GM23338 (cell line): ENCODE results near the gene MFAP3. TPM values are rescaled to one million over a fixed set of nuclear protein-coding genes. Genes with fewer than 3 reads are reported as not detected.

Source experiments
- ATAC-seq: fragments of 200-7000 bp; cut with Tn5 transposase; 3 replicates; pipeline ENCODE4 v1.9.1; 2020
- DNase-seq: peaks from one replicate; pipeline ENCODE4 v3.0.0-alpha.2; 2015; ENCODE audit warnings: low spot score
- H2AFZ ChIP-seq: fragments of 200-600 bp; sonication (generic); 2 replicates; pipeline ENCODE4 v1.8.0; 2016; ENCODE audit warnings: antibody characterized with exemption, mild to moderate bottlenecking, moderate library complexity
- H3F3A ChIP-seq: fragments of 200-600 bp; sonication (generic); replicated peaks from 2 replicates; pipeline ENCODE4 v1.8.0; 2017; ENCODE audit warnings: antibody characterized with exemption, mixed run types, low read depth
- H3K27ac ChIP-seq: fragments of 200-600 bp; sonication (generic); 2 replicates; pipeline ENCODE4 v1.6.1; 2016; ENCODE audit warnings: low read depth
- H3K27me3 ChIP-seq: fragments of 200-600 bp; sonication (generic); 2 replicates; pipeline ENCODE4 v1.8.0; 2016; ENCODE audit warnings: mild to moderate bottlenecking, mixed run types, moderate library complexity; ENCODE audit not compliant: insufficient read depth
- H3K36me3 ChIP-seq: fragments of 200-600 bp; sonication (generic); 2 replicates; pipeline ENCODE4 v1.8.0; 2016; ENCODE audit warnings: mild to moderate bottlenecking; ENCODE audit not compliant: insufficient read depth
- H3K4me1 ChIP-seq: fragments of 200-600 bp; sonication (generic); 2 replicates; pipeline ENCODE4 v1.8.0; 2016; ENCODE audit warnings: mild to moderate bottlenecking, moderate library complexity; ENCODE audit not compliant: insufficient read depth
- H3K4me2 ChIP-seq: fragments of 200-600 bp; sonication (generic); 2 replicates; pipeline ENCODE4 v1.7.1; 2017; ENCODE audit warnings: mixed run types
- H3K4me3 ChIP-seq: fragments of 200-600 bp; sonication (generic); 2 replicates; pipeline ENCODE4 v1.6.1; 2016; ENCODE audit warnings: mixed run types
- H3K79me2 ChIP-seq: fragments of 200-600 bp; sonication (generic); replicated peaks from 2 replicates; pipeline ENCODE4 v1.8.0; 2017; ENCODE audit warnings: mild to moderate bottlenecking; ENCODE audit not compliant: insufficient read depth
- H3K9me2 ChIP-seq: fragments of 200-600 bp; sonication (generic); 2 replicates; pipeline ENCODE4 v1.8.0; 2017; ENCODE audit not compliant: insufficient read depth
- H4K20me1 ChIP-seq: fragments of 200-600 bp; sonication (generic); replicated peaks from 2 replicates; pipeline ENCODE4 v1.8.0; 2017; ENCODE audit warnings: mild to moderate bottlenecking; ENCODE audit not compliant: insufficient read depth
- H3K27ac Mint-ChIP-seq: 2 replicates; pipeline ENCODE4 v1.8.0; 2020; ENCODE audit warnings: inconsistent platforms, mild to moderate bottlenecking, moderate library complexity, mixed read lengths
- H3K27me3 Mint-ChIP-seq: 3 replicates; pipeline ENCODE4 v1.8.0; 2022; ENCODE audit warnings: low read depth, mild to moderate bottlenecking, moderate library complexity, mixed read lengths, inconsistent platforms; ENCODE audit not compliant: insufficient read depth, poor library complexity
- H3K36me3 Mint-ChIP-seq: 3 replicates; pipeline ENCODE4 v1.8.0; 2021; ENCODE audit warnings: low read depth, mild to moderate bottlenecking, inconsistent platforms, moderate library complexity, mixed read lengths
- H3K4me1 Mint-ChIP-seq: 3 replicates; pipeline ENCODE4 v1.8.0; 2020; ENCODE audit warnings: mild to moderate bottlenecking, inconsistent platforms, mixed read lengths
- H3K4me3 Mint-ChIP-seq: 3 replicates; pipeline ENCODE4 v1.8.0; 2021; ENCODE audit warnings: moderate library complexity, mild to moderate bottlenecking, inconsistent platforms, mixed read lengths
- H3K9me3 Mint-ChIP-seq: 3 replicates; pipeline ENCODE4 v1.8.0; 2020; ENCODE audit warnings: moderate library complexity, mild to moderate bottlenecking, inconsistent platforms, mixed read lengths
- EZH2 ChIP-seq: fragments of 200-600 bp; sonication (generic); IDR thresholded peaks from one replicate; pipeline ENCODE4 v1.8.0; 2017; ENCODE audit warnings: antibody characterized with exemption, mild to moderate bottlenecking, low read depth; ENCODE audit not compliant: unreplicated experiment
- EZH2phosphoT487 ChIP-seq: fragments of 200-600 bp; sonication (generic); IDR thresholded peaks from one replicate; pipeline ENCODE4 v1.8.1; 2018; ENCODE audit warnings: antibody characterized with exemption; ENCODE audit not compliant: unreplicated experiment
- ZNF331 ChIP-seq: fragments of 250-450 bp; sonication (Bioruptor Pico); IDR thresholded peaks from 2 replicates; pipeline ENCODE4 v1.5.0; 2020; ENCODE audit warnings: low read depth, mild to moderate bottlenecking, moderate library complexity
- polyA plus RNA-seq: library from polyadenylated mRNA; unstranded; fragments of >200 nt; fragmentation: Nextera tagmentation; extraction: Ambion mirVana; gene quantifications from 2 replicates; pipeline ENCODE4 v1.2.1, GENCODE V29; 2016
- total RNA-seq: library from RNA; depleted of rRNA; stranded (reverse); fragments of >200 nt; shearing (Covaris generic); gene quantifications from 2 replicates; pipeline ENCODE4 v1.2.3, GENCODE V29; 2014
- TF ChIP-seq, protein P1 (sequence below): fragments of 250-450 bp; sonication (Bioruptor Pico); IDR thresholded peaks from 2 replicates; pipeline ENCODE4 v1.5.0; 2020; ENCODE audit warnings: mild to moderate bottlenecking, moderate library complexity
- TF ChIP-seq, protein P2 (sequence below), 2 experiments: fragments of 200-600 bp in 1 of 2; sonication (generic) in 1 of 2; conservative IDR thresholded peaks; 2 replicates each; pipeline versions ENCODE4 v1.5.1 to v1.6.1; 2016 to 2017; ENCODE audit warnings: antibody characterized with exemption in 2 of 2, low read depth in 2 of 2, mild to moderate bottlenecking in 2 of 2, moderate library complexity in 1 of 2
- TF ChIP-seq, protein P3 (sequence below): IDR thresholded peaks from one replicate; pipeline ENCODE4 v1.6.1; 2018; ENCODE audit warnings: antibody characterized with exemption; ENCODE audit not compliant: unreplicated experiment

MFAP3 gene
- total and polyA plus RNA-seq, 2 experiments from 2014 or later = 2.9 to 47.5 TPM

DNA sequence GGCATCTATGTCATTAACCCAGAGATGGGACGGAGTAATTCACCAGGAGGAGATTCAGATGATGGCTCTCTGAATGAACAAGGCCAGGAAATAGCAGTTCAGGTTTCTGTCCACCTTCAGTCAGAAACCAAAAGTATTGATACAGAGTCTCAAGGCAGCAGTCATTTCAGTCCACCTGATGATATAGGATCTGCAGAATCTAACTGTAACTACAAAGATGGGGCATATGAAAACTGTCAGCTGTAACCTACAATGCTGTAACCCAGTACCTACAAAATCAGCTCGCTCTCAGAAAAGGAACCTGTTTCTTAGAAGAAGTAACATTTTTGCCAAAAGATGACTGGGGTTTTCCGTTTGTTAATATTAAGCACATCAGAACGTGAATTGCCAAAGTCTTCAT lies 14.7 kb downstream of the MFAP3 start:
- H3K79me2 ChIP-seq = no peaks in the 10 kb centered on the region; the same call in 1 of the 2 replicates
- no peaks in the 10 kb centered on the region for H3K27me3 ChIP-seq
- Mint-ChIP-seq H3K9me3 (no peaks in the 10 kb centered on the region), H3K36me3 (peaks cover 7% of the 10 kb centered on the region; the same call in 2 of the 3 replicates), H3K27ac (no peak overlapping the region), H3K4me1 (peaks cover 6% of the 10 kb centered on the region), H3K27me3 (no peaks in the 10 kb centered on the region), H3K4me3 (no peak overlapping the region)
- H4K20me1 ChIP-seq = peaks cover 20% of the 10 kb centered on the region
- DNase-seq = no peak
- H3K4me3 ChIP-seq = no peak overlapping the region
- H3K4me1 ChIP-seq = peaks cover 6% of the 10 kb centered on the region
- no peak overlapping the region for H3K27ac ChIP-seq
- ATAC-seq = no peak
- TF ChIP-seq EZH2 = no peak
- TF ChIP-seq, protein P1, sequence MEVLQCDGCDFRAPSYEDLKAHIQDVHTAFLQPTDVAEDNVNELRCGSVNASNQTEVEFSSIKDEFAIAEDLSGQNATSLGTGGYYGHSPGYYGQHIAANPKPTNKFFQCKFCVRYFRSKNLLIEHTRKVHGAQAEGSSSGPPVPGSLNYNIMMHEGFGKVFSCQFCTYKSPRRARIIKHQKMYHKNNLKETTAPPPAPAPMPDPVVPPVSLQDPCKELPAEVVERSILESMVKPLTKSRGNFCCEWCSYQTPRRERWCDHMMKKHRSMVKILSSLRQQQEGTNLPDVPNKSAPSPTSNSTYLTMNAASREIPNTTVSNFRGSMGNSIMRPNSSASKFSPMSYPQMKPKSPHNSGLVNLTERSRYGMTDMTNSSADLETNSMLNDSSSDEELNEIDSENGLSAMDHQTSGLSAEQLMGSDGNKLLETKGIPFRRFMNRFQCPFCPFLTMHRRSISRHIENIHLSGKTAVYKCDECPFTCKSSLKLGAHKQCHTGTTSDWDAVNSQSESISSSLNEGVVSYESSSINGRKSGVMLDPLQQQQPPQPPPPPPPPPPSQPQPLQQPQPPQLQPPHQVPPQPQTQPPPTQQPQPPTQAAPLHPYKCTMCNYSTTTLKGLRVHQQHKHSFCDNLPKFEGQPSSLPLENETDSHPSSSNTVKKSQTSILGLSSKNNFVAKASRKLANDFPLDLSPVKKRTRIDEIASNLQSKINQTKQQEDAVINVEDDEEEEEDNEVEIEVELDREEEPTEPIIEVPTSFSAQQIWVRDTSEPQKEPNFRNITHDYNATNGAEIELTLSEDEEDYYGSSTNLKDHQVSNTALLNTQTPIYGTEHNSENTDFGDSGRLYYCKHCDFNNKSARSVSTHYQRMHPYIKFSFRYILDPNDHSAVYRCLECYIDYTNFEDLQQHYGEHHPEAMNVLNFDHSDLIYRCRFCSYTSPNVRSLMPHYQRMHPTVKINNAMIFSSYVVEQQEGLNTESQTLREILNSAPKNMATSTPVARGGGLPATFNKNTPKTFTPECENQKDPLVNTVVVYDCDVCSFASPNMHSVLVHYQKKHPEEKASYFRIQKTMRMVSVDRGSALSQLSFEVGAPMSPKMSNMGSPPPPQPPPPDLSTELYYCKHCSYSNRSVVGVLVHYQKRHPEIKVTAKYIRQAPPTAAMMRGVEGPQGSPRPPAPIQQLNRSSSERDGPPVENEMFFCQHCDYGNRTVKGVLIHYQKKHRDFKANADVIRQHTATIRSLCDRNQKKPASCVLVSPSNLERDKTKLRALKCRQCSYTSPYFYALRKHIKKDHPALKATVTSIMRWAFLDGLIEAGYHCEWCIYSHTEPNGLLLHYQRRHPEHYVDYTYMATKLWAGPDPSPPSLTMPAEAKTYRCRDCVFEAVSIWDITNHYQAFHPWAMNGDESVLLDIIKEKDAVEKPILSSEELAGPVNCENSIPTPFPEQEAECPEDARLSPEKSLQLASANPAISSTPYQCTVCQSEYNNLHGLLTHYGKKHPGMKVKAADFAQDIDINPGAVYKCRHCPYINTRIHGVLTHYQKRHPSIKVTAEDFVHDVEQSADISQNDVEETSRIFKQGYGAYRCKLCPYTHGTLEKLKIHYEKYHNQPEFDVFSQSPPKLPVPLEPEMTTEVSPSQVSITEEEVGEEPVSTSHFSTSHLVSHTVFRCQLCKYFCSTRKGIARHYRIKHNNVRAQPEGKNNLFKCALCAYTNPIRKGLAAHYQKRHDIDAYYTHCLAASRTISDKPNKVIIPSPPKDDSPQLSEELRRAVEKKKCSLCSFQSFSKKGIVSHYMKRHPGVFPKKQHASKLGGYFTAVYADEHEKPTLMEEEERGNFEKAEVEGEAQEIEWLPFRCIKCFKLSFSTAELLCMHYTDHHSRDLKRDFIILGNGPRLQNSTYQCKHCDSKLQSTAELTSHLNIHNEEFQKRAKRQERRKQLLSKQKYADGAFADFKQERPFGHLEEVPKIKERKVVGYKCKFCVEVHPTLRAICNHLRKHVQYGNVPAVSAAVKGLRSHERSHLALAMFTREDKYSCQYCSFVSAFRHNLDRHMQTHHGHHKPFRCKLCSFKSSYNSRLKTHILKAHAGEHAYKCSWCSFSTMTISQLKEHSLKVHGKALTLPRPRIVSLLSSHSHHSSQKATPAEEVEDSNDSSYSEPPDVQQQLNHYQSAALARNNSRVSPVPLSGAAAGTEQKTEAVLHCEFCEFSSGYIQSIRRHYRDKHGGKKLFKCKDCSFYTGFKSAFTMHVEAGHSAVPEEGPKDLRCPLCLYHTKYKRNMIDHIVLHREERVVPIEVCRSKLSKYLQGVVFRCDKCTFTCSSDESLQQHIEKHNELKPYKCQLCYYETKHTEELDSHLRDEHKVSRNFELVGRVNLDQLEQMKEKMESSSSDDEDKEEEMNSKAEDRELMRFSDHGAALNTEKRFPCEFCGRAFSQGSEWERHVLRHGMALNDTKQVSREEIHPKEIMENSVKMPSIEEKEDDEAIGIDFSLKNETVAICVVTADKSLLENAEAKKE (CRISPR knock-in tag) = no peak
- TF ChIP-seq, protein P2, sequence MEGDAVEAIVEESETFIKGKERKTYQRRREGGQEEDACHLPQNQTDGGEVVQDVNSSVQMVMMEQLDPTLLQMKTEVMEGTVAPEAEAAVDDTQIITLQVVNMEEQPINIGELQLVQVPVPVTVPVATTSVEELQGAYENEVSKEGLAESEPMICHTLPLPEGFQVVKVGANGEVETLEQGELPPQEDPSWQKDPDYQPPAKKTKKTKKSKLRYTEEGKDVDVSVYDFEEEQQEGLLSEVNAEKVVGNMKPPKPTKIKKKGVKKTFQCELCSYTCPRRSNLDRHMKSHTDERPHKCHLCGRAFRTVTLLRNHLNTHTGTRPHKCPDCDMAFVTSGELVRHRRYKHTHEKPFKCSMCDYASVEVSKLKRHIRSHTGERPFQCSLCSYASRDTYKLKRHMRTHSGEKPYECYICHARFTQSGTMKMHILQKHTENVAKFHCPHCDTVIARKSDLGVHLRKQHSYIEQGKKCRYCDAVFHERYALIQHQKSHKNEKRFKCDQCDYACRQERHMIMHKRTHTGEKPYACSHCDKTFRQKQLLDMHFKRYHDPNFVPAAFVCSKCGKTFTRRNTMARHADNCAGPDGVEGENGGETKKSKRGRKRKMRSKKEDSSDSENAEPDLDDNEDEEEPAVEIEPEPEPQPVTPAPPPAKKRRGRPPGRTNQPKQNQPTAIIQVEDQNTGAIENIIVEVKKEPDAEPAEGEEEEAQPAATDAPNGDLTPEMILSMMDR (conservative IDR thresholded peaks at IDR 0.05; ENCODE audit: low read depth in 2 of 2) = no peak
- TF ChIP-seq, protein P3, sequence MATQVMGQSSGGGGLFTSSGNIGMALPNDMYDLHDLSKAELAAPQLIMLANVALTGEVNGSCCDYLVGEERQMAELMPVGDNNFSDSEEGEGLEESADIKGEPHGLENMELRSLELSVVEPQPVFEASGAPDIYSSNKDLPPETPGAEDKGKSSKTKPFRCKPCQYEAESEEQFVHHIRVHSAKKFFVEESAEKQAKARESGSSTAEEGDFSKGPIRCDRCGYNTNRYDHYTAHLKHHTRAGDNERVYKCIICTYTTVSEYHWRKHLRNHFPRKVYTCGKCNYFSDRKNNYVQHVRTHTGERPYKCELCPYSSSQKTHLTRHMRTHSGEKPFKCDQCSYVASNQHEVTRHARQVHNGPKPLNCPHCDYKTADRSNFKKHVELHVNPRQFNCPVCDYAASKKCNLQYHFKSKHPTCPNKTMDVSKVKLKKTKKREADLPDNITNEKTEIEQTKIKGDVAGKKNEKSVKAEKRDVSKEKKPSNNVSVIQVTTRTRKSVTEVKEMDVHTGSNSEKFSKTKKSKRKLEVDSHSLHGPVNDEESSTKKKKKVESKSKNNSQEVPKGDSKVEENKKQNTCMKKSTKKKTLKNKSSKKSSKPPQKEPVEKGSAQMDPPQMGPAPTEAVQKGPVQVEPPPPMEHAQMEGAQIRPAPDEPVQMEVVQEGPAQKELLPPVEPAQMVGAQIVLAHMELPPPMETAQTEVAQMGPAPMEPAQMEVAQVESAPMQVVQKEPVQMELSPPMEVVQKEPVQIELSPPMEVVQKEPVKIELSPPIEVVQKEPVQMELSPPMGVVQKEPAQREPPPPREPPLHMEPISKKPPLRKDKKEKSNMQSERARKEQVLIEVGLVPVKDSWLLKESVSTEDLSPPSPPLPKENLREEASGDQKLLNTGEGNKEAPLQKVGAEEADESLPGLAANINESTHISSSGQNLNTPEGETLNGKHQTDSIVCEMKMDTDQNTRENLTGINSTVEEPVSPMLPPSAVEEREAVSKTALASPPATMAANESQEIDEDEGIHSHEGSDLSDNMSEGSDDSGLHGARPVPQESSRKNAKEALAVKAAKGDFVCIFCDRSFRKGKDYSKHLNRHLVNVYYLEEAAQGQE = no peak
- TF ChIP-seq EZH2phosphoT487 = no peak
- TF ChIP-seq ZNF331 (CRISPR knock-in tag) = no peak
- no peak overlapping the region for H2AFZ ChIP-seq
- H3F3A ChIP-seq = no peaks in the 10 kb centered on the region; the same call in 1 of the 2 replicates
- H3K4me2 ChIP-seq = no peak overlapping the region
- H3K9me2 ChIP-seq = no peaks in the 10 kb centered on the region
- H3K36me3 ChIP-seq = no peaks in the 10 kb centered on the region
